Measurements from ENCODE around the gene ANXA11.
A peak's percentile ranks its signal among the peaks of the same experiment; 100 is the strongest.

ANXA11 gene

DNA sequence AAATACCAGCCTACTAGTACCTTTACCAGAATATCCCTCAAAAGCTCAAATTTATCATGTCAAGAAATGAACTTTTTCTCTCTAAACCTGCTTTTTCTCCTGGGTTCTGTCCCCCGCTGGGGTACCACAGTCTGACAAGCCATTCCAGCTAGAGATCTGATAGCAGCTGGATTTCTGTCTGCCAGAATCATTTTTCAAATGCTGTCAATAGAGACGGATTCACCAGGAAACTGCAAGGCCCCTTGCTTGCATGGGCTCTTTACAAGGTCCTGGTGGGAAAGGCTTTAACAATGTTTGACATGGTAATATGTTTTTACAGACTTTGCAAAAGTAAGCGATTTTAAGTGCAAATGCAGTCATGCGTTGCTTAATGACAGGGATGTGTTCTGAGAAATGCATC, 4.9 kb upstream of the ANXA11 start:
- no peak for DNase-seq
- no peaks in the 10 kb centered on the region for H3K27me3 ChIP-seq (ENCODE audit: insufficient read depth, low read depth, severe bottlenecking)
- no peak overlapping the region for H3K4me3 ChIP-seq (ENCODE audit: low read depth, low read length)
- no peak overlapping the region for H3K27ac ChIP-seq
- TF ChIP-seq, protein P1, sequence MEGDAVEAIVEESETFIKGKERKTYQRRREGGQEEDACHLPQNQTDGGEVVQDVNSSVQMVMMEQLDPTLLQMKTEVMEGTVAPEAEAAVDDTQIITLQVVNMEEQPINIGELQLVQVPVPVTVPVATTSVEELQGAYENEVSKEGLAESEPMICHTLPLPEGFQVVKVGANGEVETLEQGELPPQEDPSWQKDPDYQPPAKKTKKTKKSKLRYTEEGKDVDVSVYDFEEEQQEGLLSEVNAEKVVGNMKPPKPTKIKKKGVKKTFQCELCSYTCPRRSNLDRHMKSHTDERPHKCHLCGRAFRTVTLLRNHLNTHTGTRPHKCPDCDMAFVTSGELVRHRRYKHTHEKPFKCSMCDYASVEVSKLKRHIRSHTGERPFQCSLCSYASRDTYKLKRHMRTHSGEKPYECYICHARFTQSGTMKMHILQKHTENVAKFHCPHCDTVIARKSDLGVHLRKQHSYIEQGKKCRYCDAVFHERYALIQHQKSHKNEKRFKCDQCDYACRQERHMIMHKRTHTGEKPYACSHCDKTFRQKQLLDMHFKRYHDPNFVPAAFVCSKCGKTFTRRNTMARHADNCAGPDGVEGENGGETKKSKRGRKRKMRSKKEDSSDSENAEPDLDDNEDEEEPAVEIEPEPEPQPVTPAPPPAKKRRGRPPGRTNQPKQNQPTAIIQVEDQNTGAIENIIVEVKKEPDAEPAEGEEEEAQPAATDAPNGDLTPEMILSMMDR (IDR thresholded peaks at IDR 0.05; ENCODE audit: low read depth, low read length), result no peak
- no peaks in the 10 kb centered on the region for H3K36me3 ChIP-seq
- H3K9me3 ChIP-seq (ENCODE audit: severe bottlenecking), result no peaks in the 10 kb centered on the region

DNA sequence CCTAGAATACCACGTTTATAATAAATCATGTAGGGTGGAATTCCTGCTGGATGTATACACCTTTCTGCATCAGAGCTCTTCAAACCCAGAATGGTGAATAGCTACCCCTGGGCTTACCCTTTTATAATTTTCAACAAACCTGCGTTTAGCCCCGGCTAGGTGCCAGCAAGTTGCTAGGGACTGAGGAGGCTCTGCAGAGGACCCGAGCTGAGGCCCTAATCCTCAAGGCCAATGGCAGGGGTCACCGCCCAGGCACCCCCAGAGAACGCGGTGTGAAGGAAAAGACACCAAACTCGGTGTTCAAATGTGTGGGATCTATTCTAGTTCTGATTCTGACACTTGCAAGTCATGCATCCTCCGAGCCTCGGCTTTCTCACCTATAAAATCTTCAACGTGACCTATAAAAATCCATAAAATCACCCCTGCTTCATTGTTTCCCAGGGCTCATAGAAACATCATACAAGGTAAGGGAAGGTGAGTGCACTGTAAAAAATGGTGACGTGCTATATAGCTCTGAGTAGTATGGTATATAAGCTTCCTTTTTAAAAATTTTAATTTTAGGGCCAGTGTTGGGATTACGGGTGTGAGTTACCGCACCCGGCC, 2.5 kb upstream of the ANXA11 start:
- TF ChIP-seq, protein P1 (IDR thresholded peaks at IDR 0.05; ENCODE audit: low read depth, low read length), result no peak
- no peaks in the 10 kb centered on the region for H3K36me3 ChIP-seq
- H3K9me3 ChIP-seq (ENCODE audit: severe bottlenecking), result no peaks in the 10 kb centered on the region
- H3K27ac ChIP-seq, result no peak overlapping the region
- no peaks in the 10 kb centered on the region for H3K27me3 ChIP-seq (ENCODE audit: insufficient read depth, low read depth, severe bottlenecking)
- DNase-seq, result no peak
- H3K4me3 ChIP-seq (ENCODE audit: low read depth, low read length), result no peak overlapping the region

DNA sequence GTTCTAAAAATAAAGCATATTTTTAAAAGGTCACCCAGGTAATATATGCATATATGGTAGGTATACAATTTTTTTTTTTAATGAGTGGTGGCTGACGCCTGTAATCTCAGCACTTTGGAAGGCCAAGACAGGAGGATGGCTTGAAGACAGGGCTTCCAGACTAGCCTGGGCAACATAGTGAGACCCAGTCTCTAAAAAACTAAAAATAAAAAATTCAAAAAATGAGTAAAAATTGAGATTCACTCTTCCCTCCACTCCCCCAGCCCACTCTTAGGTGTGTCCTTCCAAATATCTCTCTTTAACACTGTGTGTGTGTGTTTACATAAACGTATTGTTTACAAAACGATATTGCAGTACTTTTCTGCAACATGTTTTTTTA, 929 bp upstream of the ANXA11 start:
- H3K27ac ChIP-seq, result peak overlapping the region; percentile 78
- no peaks in the 10 kb centered on the region for H3K9me3 ChIP-seq (ENCODE audit: severe bottlenecking)
- TF ChIP-seq, protein P1 (IDR thresholded peaks at IDR 0.05; ENCODE audit: low read depth, low read length), result no peak
- H3K27me3 ChIP-seq (ENCODE audit: insufficient read depth, low read depth, severe bottlenecking), result no peaks in the 10 kb centered on the region
- no peaks in the 10 kb centered on the region for H3K36me3 ChIP-seq
- DNase-seq, result no peak
- peak overlapping the region; percentile 58 for H3K4me3 ChIP-seq (ENCODE audit: low read depth, low read length)

DNA sequence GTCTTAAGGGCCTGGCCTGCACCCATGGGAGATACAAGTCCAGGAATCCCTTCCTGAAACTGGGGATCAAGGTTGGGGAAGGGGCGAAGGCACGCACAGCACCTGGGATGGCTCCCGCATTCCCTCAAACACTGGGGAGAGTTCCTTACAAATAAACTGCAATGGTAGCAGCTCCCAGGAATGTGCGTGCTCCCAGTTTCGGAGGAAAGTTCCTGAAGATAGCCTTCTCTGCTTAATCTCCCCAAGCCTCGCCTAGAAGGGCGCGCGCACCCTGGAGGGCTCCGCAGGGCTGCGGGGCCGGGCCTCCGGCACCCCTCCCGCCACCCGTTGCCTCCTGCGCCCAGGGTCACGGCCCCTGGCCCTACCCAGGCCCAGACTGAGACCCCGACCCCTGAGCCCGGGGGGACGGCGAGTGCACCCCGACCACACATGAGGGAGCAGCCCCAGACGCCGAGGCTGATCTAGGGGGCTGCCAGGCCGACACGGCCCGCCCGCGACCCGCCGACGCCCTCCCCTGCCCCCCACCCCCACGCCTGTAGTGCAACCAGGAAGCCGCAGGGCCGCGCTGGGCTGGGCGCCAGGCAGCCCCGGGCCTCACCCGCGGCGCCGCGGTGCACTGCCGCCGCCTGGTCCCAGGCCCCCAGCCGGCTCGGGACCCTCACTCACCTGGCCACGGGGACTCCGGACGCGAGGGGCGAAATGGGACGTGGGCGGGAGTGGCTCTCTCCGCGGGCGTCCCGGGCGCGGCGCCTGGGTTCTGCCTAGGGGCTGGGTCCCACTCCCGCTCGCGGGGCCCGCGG, 460 bp downstream of the ANXA11 start:
- peak; percentile 30 for DNase-seq
- Histone ChIP-seq H3K4me3 (ENCODE audit: low read depth, low read length) (peak overlapping the region; percentile 58), H3K27me3 (ENCODE audit: insufficient read depth, low read depth, severe bottlenecking) (no peaks in the 10 kb centered on the region), H3K9me3 (ENCODE audit: severe bottlenecking) (no peaks in the 10 kb centered on the region), H3K27ac (peak overlapping the region; percentile 78), H3K36me3 (no peaks in the 10 kb centered on the region)
- TF ChIP-seq, protein P1 (IDR thresholded peaks at IDR 0.05; ENCODE audit: low read depth, low read length), result no peak

DNA sequence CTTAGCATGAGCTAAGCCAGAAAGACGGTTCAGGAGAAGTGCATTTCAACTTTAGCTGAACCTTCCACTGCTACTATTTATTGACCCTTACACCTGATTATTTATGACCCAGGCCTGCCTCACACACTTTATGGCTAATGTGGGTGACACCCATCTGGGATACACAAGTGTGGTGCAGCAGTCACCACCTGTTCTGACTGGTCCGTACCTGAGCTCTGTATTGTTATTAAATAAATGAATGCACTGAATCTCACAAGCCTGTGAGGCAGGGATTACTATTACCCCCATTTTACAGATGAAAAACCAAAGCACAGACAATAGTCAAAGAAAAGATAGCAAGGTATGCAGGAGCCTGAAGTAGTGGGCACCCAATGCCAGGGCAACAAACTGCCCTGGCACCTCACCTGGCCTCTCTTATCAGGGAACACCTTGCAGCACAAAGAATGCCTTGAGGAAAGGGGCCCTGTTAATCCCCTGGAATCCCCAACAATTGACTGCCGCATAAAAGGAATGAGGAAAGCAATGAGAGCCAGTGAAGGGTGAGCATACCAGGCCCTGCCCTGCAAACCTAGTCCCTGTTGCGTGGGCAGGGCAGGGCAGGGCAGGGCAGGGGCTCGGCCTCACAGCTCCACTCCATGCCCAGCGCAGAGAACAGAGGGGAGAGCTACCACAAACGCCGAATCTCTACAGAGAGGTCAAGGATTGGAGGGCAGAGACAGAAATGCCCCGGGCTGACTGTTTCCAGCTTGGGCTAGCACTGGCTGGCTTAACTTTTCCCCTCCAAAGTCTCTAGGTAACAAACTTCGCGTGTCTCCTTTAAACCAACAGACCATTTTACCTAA, 1.3 kb downstream of the ANXA11 start:
- TF ChIP-seq, protein P1 (IDR thresholded peaks at IDR 0.05; ENCODE audit: low read depth, low read length), result no peak
- H3K27me3 ChIP-seq (ENCODE audit: insufficient read depth, low read depth, severe bottlenecking), result no peaks in the 10 kb centered on the region
- no peaks in the 10 kb centered on the region for H3K9me3 ChIP-seq (ENCODE audit: severe bottlenecking)
- peak overlapping the region; percentile 58 for H3K4me3 ChIP-seq (ENCODE audit: low read depth, low read length)
- DNase-seq, result no peak
- H3K36me3 ChIP-seq, result no peaks in the 10 kb centered on the region
- peak overlapping the region; percentile 78 for H3K27ac ChIP-seq

Data from WERI-Rb-1 (cell line).